Measurements from ENCODE around the gene KRTAP5-2. TPM values are rescaled to one million over a fixed set of nuclear protein-coding genes. Genes with fewer than 3 reads are reported as not detected.

Gene KRTAP5-2
- total and polyA plus RNA-seq, 2 of the 4 experiments (the other 2 are of a cell fraction): not detected

GRCh38 chr11:1563697-1564534 is 34.2 kb downstream of the KRTAP5-2 start:
- no peak overlapping the region for H3K27ac ChIP-seq (ENCODE audit: insufficient read depth, low read length)
- H2BK20ac ChIP-seq (ENCODE audit: low read depth, low read length): no peak overlapping the region
- no peak overlapping the region for H2BK15ac ChIP-seq (ENCODE audit: low read depth, low read length)
- ATAC-seq (ENCODE audit: low read depth): no peak; the same call in 1 of the 2 replicates
- H2BK120ac ChIP-seq (ENCODE audit: low read depth, low read length): no peak overlapping the region
- peak overlapping the region; percentile 27; the same call in 1 of the 2 replicates for H3K4ac ChIP-seq (ENCODE audit: low read depth, low read length)
- H3K9me3 ChIP-seq (ENCODE audit: control insufficient read depth, insufficient read depth, low read length): no peaks in the 10 kb centered on the region
- DNase-seq: no peak
- TF ChIP-seq SMC3 (IDR thresholded peaks at IDR 0.05; ENCODE audit: low read depth, low read length) (no peak), CEBPB (IDR thresholded peaks at IDR 0.05; ENCODE audit: low read depth, low read length) (no peak), CTCF (conservative IDR thresholded peaks at IDR 0.05; ENCODE audit: low read depth, low read length) (no peak), RCOR1 (IDR thresholded peaks at IDR 0.05; ENCODE audit: insufficient replicate concordance, low read length) (no peak), MXI1 (IDR thresholded peaks at IDR 0.05; ENCODE audit: borderline replicate concordance, low read depth, low read length) (no peak), RAD21 (IDR thresholded peaks at IDR 0.05; ENCODE audit: low read length) (no peak), FOS (IDR thresholded peaks at IDR 0.05; ENCODE audit: low read depth, low read length) (no peak), CHD1 (IDR thresholded peaks at IDR 0.05; ENCODE audit: low read depth, low read length) (no peak), NFE2L2 (IDR thresholded peaks at IDR 0.05; ENCODE audit: low read depth, low read length) (no peak), RFX5 (IDR thresholded peaks at IDR 0.05; ENCODE audit: low read depth, low read length) (no peak)
- TF ChIP-seq, protein P1, sequence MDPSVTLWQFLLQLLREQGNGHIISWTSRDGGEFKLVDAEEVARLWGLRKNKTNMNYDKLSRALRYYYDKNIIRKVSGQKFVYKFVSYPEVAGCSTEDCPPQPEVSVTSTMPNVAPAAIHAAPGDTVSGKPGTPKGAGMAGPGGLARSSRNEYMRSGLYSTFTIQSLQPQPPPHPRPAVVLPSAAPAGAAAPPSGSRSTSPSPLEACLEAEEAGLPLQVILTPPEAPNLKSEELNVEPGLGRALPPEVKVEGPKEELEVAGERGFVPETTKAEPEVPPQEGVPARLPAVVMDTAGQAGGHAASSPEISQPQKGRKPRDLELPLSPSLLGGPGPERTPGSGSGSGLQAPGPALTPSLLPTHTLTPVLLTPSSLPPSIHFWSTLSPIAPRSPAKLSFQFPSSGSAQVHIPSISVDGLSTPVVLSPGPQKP (IDR thresholded peaks at IDR 0.05; ENCODE audit: borderline replicate concordance, low read depth, low read length): no peak
- dilution Hi-C loops (cut with HindIII; ENCODE audit: low sequenced_read_pairs, unreplicated experiment): no loop called here
- CTCF ChIA-PET: interaction anchor here (1.5 to 2.0 kb wide), 2 partner anchors 11 to 17 kb away, joined by 5 to 7 read pairs; no protein-coding TSS in a partner anchor
- H4K8ac ChIP-seq (ENCODE audit: low read depth in 2 of 2, low read length in 2 of 2): no peak overlapping the region
- no peak overlapping the region for H2BK5ac ChIP-seq (ENCODE audit: low read depth, low read length, poor library complexity, severe bottlenecking)
- peaks cover 4 to 27% of the 10 kb centered on the region in 2 experiments; a peak in 2 of 4 replicates for H3K79me1 ChIP-seq (ENCODE audit: low read depth in 1 of 2, low read length in 2 of 2)
- H4K91ac ChIP-seq (ENCODE audit: insufficient read depth, low read depth, low read length): peak overlapping the region; percentile 51; the same call in 1 of the 2 replicates
- H4K20me1 ChIP-seq (ENCODE audit: insufficient read depth, low read length): peaks cover 67% of the 10 kb centered on the region
- peaks cover 14% of the 10 kb centered on the region for H3K9me1 ChIP-seq (ENCODE audit: insufficient read depth, low read length)
- H3K56ac ChIP-seq (ENCODE audit: extremely low read depth, insufficient read depth, low read length): no peak overlapping the region
- no peak overlapping the region for H3K14ac ChIP-seq (replicated peaks; ENCODE audit: low read depth, low read length)
- H4K5ac ChIP-seq (ENCODE audit: low read depth, low read length): no peak overlapping the region
- peak overlapping the region; percentile 90 for H2AK9ac ChIP-seq (replicated peaks; ENCODE audit: low read depth, low read length, poor library complexity)
- H3K36me3 ChIP-seq (ENCODE audit: control insufficient read depth, insufficient read depth, low read length): peaks cover 10% of the 10 kb centered on the region
- intact Hi-C loops (cut with micrococcal nuclease): no loop called here
- 92% methylated on average over 8 of the region's 29 CpGs; no CpG with 5 or more reads in 1 of the 2 experiments for WGBS, 2 experiments (ENCODE audit: extremely low coverage in 2 of 2, insufficient read length in 1 of 2)
- peak overlapping the region; percentile 84; the same call in 1 of the 2 replicates for H2AK5ac ChIP-seq (ENCODE audit: low read depth, low read length)
- H3K23ac ChIP-seq (ENCODE audit: low read depth, low read length): 0 out of 2 replicates have a peak overlapping the region, but pooled peaks have one; percentile 11
- no peak overlapping the region for H3K18ac ChIP-seq (ENCODE audit: low read depth, low read length)
- no peak overlapping the region for H3K4me3 ChIP-seq (ENCODE audit: insufficient read depth, low read depth, low read length)
- no TSS peak for BruUV-seq (replicated peaks)
- in situ Hi-C loops (cut with MboI; ENCODE audit: low sequenced_read_pairs): no loop called here
- POLR2A ChIA-PET (ENCODE audit: unreplicated experiment): no interaction called here
- H2AFZ ChIP-seq (replicated peaks; ENCODE audit: low read length, poor library complexity): peak overlapping the region; percentile 32
- H3K9ac ChIP-seq (ENCODE audit: low read depth, low read length): no peak overlapping the region
- no peaks in the 10 kb centered on the region for H3K27me3 ChIP-seq (ENCODE audit: control insufficient read depth, insufficient read depth, low read length)
- no peak overlapping the region; the same call in 1 of the 2 replicates for H3K4me2 ChIP-seq (ENCODE audit: low read depth, low read length)
- H3K4me1 ChIP-seq (ENCODE audit: control insufficient read depth, insufficient read depth, low read length): peaks cover 19% of the 10 kb centered on the region
